Fibroblast of lung (primary cell): Measurements from ENCODE around the gene MAML3.

ENCODE experiments used
- EZH2 ChIP-seq: IDR thresholded peaks from 2 replicates; pipeline ENCODE4 v1.5.1; 2012; ENCODE audit warnings: low read length, control low read depth, mild to moderate bottlenecking; ENCODE audit errors: missing control alignments
- TF ChIP-seq, protein P1 (sequence below), 2 donors: IDR thresholded peaks in 1 of 2; conservative IDR thresholded peaks in 1 of 2; 1 replicate in 1 of 2; 2 replicates in 1 of 2; pipeline ENCODE4 v1.5.1; 2011 to 2012; ENCODE audit warnings: low read length in 2 of 2, control low read depth in 1 of 2, inconsistent platforms in 1 of 2, low read depth in 1 of 2, mild to moderate bottlenecking in 1 of 2

DNA sequence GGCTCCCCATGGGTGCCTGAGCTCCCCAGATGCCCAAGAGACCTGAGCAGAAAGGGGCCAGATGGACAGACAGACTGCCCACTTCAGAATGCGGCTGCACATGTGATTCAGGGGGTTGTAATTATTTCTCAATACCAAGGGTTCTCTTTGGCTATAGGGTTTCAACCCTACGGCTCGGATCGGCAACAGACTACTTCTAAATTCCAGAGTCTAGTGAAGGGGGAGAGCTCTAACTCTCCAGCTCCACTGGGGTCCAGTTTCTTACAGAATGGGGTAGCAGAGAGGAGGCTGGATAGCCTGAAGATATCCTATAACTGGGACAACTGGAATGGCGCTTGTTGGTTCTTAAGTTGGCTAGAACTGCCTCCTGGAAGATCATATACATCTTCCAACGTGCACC, 352.1 kb downstream of the MAML3 start:
- TF ChIP-seq, protein P1, sequence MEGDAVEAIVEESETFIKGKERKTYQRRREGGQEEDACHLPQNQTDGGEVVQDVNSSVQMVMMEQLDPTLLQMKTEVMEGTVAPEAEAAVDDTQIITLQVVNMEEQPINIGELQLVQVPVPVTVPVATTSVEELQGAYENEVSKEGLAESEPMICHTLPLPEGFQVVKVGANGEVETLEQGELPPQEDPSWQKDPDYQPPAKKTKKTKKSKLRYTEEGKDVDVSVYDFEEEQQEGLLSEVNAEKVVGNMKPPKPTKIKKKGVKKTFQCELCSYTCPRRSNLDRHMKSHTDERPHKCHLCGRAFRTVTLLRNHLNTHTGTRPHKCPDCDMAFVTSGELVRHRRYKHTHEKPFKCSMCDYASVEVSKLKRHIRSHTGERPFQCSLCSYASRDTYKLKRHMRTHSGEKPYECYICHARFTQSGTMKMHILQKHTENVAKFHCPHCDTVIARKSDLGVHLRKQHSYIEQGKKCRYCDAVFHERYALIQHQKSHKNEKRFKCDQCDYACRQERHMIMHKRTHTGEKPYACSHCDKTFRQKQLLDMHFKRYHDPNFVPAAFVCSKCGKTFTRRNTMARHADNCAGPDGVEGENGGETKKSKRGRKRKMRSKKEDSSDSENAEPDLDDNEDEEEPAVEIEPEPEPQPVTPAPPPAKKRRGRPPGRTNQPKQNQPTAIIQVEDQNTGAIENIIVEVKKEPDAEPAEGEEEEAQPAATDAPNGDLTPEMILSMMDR (conservative IDR thresholded peaks at IDR 0.05 in 1 of 2, IDR thresholded peaks at IDR 0.05 in 1 of 2; ENCODE audit: low read depth in 1 of 2, low read length in 2 of 2) = no peak
- no peak for TF ChIP-seq EZH2
